Measurements from ENCODE around the gene FRMD8. TPM values are rescaled to one million over a fixed set of nuclear protein-coding genes. Genes with fewer than 3 reads are reported as not detected.
"Not testable (repeated sequence)": the region's sequence is repeated elsewhere in the genome, so short reads cannot be mapped to it uniquely, and the experiment has no call there.

The FRMD8 gene
- polyA plus RNA-seq, 1 donor (not counting 4 experiments of a cell fraction or from before 2014, with no cell fraction given), result 24.1 TPM

GRCh38 chr11:65411681-65412070, 25.2 kb downstream of the FRMD8 start:
- DNase-seq (ENCODE audit: low read depth, low spot score), result no peak
- FAIRE-seq, result no peak
- Histone ChIP-seq H3K9me1 (ENCODE audit: control insufficient read depth, extremely low read depth, insufficient read depth, low read length) (no peaks in the 10 kb centered on the region), H3K9ac (ENCODE audit: control insufficient read depth, extremely low read depth, insufficient read depth, low read length) (no peak overlapping the region), H3K27me3 (ENCODE audit: control insufficient read depth, extremely low read depth, insufficient read depth, low read length) (no peaks in the 10 kb centered on the region), H3K9me3 (ENCODE audit: control insufficient read depth, low read depth, low read length) (no peaks in the 10 kb centered on the region), H3K4me2 (ENCODE audit: control insufficient read depth, extremely low read depth, insufficient read depth, low read depth, low read length) (no peak overlapping the region), H3K4me1 (ENCODE audit: control insufficient read depth, extremely low read depth, insufficient read depth, low read length) (peaks cover 9% of the 10 kb centered on the region), H3K36me3 (ENCODE audit: control insufficient read depth in 2 of 2, extremely low read depth in 1 of 2, insufficient read depth in 2 of 2, low read length in 2 of 2) (peaks cover 11 to 28% of the 10 kb centered on the region in 2 experiments), H3K79me2 (ENCODE audit: control insufficient read depth, insufficient read depth, low read length) (no peaks in the 10 kb centered on the region), H3K4me3 (ENCODE audit: control insufficient read depth in 2 of 3, extremely low read depth in 1 of 3, insufficient read depth in 2 of 3, low read depth in 1 of 3, low read length in 3 of 3) (no peak overlapping the region), H2AFZ (ENCODE audit: control insufficient read depth, low read length) (no peak overlapping the region), H4K20me1 (ENCODE audit: control insufficient read depth, extremely low read depth, insufficient read depth, low read length) (no peaks in the 10 kb centered on the region), H3K27ac (ENCODE audit: control insufficient read depth, insufficient read depth, low read length) (no peak overlapping the region)
- no peak for TF ChIP-seq CTCF (optimal IDR thresholded peaks at IDR 0.05 in 1 of 3, IDR thresholded peaks at IDR 0.05 in 1 of 3, conservative IDR thresholded peaks at IDR 0.05 in 1 of 3; ENCODE audit: extremely low read depth in 1 of 3, insufficient read depth in 2 of 3, low read length in 3 of 3)
- TF ChIP-seq EZH2 (IDR thresholded peaks at IDR 0.05; ENCODE audit: low read length), result no peak
- dilution Hi-C loops (cut with MboI; ENCODE audit: extremely low pct_ligation_motif_present, low sequenced_read_pairs), result no loop called here

DNA sequence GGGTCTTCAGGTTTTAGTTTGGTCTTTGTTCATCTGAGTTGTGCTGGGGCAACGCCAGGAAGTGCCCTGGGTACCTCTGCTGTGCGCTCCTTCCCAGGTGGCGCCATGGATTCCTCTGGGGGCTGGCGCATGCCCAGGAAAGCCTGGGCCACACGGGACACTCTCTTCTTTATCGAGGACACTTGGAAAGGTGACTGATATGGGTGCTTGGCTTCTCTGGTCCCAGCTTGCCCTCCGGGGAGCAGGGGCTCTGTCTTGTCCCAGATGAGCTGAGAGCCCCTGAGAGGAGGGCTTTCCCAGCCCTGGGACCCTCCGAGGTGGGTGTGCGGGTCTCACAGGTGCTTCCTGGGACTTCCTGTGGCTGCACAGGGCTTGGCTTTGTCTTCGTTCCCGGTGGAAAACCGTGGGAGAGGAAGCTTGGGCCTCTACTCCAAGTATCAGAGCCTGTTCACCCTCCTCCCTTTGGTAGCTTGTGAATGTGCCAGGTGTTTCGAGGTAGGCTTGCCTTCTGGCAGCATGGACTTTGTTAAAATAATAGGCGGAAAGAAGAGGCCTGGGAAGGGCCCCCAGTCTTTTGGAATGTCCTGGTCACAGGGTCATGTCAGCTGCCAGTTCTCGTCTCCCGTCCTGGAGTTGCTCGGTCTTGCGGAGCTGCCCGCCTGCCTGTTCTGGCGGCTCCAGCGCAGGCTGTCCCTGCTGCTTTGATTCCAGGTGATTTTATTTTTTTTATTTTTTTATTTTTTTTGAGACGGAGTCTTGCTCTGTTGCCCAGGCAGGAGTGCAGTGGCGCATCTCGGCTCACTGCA, 26.0 kb downstream of the FRMD8 start:
- Histone ChIP-seq H3K36me3 (ENCODE audit: control insufficient read depth in 2 of 2, extremely low read depth in 1 of 2, insufficient read depth in 2 of 2, low read length in 2 of 2) (peaks cover 11 to 28% of the 10 kb centered on the region in 2 experiments), H3K4me3 (ENCODE audit: control insufficient read depth in 2 of 3, extremely low read depth in 1 of 3, insufficient read depth in 2 of 3, low read depth in 1 of 3, low read length in 3 of 3) (no peak overlapping the region), H3K9me1 (ENCODE audit: control insufficient read depth, extremely low read depth, insufficient read depth, low read length) (no peaks in the 10 kb centered on the region), H3K4me2 (ENCODE audit: control insufficient read depth, extremely low read depth, insufficient read depth, low read depth, low read length) (no peak overlapping the region), H3K9me3 (ENCODE audit: control insufficient read depth, low read depth, low read length) (no peaks in the 10 kb centered on the region), H3K79me2 (ENCODE audit: control insufficient read depth, insufficient read depth, low read length) (no peaks in the 10 kb centered on the region), H4K20me1 (ENCODE audit: control insufficient read depth, extremely low read depth, insufficient read depth, low read length) (no peaks in the 10 kb centered on the region), H2AFZ (ENCODE audit: control insufficient read depth, low read length) (no peak overlapping the region), H3K27me3 (ENCODE audit: control insufficient read depth, extremely low read depth, insufficient read depth, low read length) (no peaks in the 10 kb centered on the region), H3K27ac (ENCODE audit: control insufficient read depth, insufficient read depth, low read length) (no peak overlapping the region), H3K4me1 (ENCODE audit: control insufficient read depth, extremely low read depth, insufficient read depth, low read length) (peaks cover 16% of the 10 kb centered on the region), H3K9ac (ENCODE audit: control insufficient read depth, extremely low read depth, insufficient read depth, low read length) (no peak overlapping the region)
- FAIRE-seq, result no peak
- dilution Hi-C loops (cut with MboI; ENCODE audit: extremely low pct_ligation_motif_present, low sequenced_read_pairs), result no loop called here
- TF ChIP-seq CTCF (optimal IDR thresholded peaks at IDR 0.05 in 1 of 3, IDR thresholded peaks at IDR 0.05 in 1 of 3, conservative IDR thresholded peaks at IDR 0.05 in 1 of 3; ENCODE audit: extremely low read depth in 1 of 3, insufficient read depth in 2 of 3, low read length in 3 of 3), result no peak
- TF ChIP-seq EZH2 (IDR thresholded peaks at IDR 0.05; ENCODE audit: low read length), result no peak
- DNase-seq (ENCODE audit: low read depth, low spot score), result no peak

GRCh38 chr11:65413077-65413664, 26.7 kb downstream of the FRMD8 start:
- H3K27ac ChIP-seq (ENCODE audit: control insufficient read depth, insufficient read depth, low read length); H3K9ac ChIP-seq (ENCODE audit: control insufficient read depth, extremely low read depth, insufficient read depth, low read length); FAIRE-seq; H3K9me3 ChIP-seq (ENCODE audit: control insufficient read depth, low read depth, low read length); H3K4me2 ChIP-seq (ENCODE audit: control insufficient read depth, extremely low read depth, insufficient read depth, low read depth, low read length); dilution Hi-C loops (cut with MboI; ENCODE audit: extremely low pct_ligation_motif_present, low sequenced_read_pairs); H4K20me1 ChIP-seq (ENCODE audit: control insufficient read depth, extremely low read depth, insufficient read depth, low read length); H2AFZ ChIP-seq (ENCODE audit: control insufficient read depth, low read length); H3K4me3 ChIP-seq (ENCODE audit: control insufficient read depth in 2 of 3, extremely low read depth in 1 of 3, insufficient read depth in 2 of 3, low read depth in 1 of 3, low read length in 3 of 3); DNase-seq (ENCODE audit: low read depth, low spot score); H3K79me2 ChIP-seq (ENCODE audit: control insufficient read depth, insufficient read depth, low read length); H3K9me1 ChIP-seq (ENCODE audit: control insufficient read depth, extremely low read depth, insufficient read depth, low read length); H3K27me3 ChIP-seq (ENCODE audit: control insufficient read depth, extremely low read depth, insufficient read depth, low read length): not testable (repeated sequence)
- H3K4me1 ChIP-seq (ENCODE audit: control insufficient read depth, extremely low read depth, insufficient read depth, low read length), result peaks cover 23% of the 10 kb centered on the region
- H3K36me3 ChIP-seq (ENCODE audit: control insufficient read depth in 2 of 2, extremely low read depth in 1 of 2, insufficient read depth in 2 of 2, low read length in 2 of 2), result peaks cover 11 to 28% of the 10 kb centered on the region in 2 experiments
